Erythroblast (primary cell): ENCODE results near the gene NOS1AP.

Experiments
- DNase-seq, 2 experiments: peaks; one replicate each; lab custom pipeline; 2025; lab: John Stamatoyannopoulos, UW
- GATA1 ChIP-seq: IDR thresholded peaks from 2 replicates; pipeline ENCODE4 v1.6.1; 2011; ENCODE audit warnings: low read depth, mild to moderate bottlenecking, control low read depth, low read length, moderate library complexity
- POLR2A ChIP-seq: IDR thresholded peaks from 2 replicates; pipeline ENCODE4 v1.6.1; 2011; ENCODE audit warnings: mild to moderate bottlenecking, low read length

Gene NOS1AP

GRCh38 chr1:162293073-162293692 is 223.7 kb downstream of the NOS1AP start:
- no peak for DNase-seq

DNA sequence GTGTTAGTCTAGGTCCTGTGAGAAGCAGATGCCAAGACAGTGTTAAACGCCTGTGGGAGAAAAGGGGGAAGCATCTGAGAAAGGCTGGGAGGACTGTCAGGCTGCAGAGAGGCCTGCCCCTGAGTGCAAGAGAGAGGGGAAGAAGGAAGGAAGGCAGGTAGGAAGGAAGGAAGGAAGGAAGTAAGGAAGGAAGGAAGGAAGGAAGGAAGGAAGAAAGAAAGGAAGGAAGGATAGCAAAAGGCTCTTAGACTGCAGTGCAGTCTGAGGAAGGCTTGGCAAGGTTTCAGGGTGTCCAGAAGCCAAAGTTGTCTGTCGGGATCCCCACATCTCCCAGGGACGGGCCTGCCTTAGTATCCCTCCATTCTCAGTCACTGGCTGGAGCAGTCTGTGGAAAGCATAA is 224.5 kb downstream of the NOS1AP start:
- no peak for TF ChIP-seq GATA1
- no peak for TF ChIP-seq POLR2A
- DNase-seq, result no peak

More at GRCh38 chr1:162293073-162293692, 223.7 kb downstream of the NOS1AP start:
- TF ChIP-seq GATA1 (no peak), POLR2A (no peak)

DNA sequence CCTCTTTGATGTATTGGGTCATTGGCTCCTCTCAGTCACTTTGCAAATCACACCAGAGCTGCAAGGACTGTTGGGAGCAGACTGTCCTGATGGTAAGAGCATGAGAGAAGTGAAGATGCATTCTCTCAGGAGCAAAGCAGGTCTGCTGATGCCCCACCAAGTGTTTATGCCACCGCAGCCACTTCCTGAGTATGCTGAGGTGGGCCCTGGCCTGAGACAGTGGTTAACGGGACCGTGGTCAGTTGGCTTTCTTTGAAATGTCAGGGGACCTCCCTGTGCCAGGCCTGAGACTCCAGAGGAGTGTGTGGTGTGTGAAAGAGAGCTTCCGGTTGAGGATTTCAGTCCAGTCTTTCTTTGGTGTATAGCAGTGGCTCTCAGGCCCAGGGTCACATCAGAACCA is 227.7 kb downstream of the NOS1AP start:
- TF ChIP-seq POLR2A (no peak), GATA1 (no peak)
- DNase-seq, result no peak

DNA sequence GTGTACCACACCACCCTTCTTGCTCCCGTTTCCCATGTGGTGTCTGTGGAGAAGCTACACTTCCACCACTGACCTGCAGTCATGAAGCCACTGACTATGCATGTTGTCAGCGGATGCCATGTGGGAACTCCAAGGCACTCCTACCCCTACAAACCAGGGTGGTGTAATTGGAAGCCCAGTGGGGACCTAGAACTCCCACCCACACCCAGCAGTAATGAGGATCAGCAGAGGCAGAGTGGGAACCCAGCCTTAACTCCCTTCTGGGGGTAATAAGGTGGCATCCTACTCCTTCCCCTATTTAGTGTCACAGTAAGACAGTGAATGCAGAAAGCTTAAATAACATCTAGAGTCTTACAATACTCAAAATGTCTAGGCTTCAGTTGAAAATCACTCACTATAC is 228.8 kb downstream of the NOS1AP start:
- DNase-seq, result no peak
- TF ChIP-seq POLR2A, result no peak
- no peak for TF ChIP-seq GATA1

GRCh38 chr1:162299018-162299417 is 229.5 kb downstream of the NOS1AP start:
- no peak for DNase-seq
- TF ChIP-seq POLR2A, result no peak
- no peak for TF ChIP-seq GATA1

DNA sequence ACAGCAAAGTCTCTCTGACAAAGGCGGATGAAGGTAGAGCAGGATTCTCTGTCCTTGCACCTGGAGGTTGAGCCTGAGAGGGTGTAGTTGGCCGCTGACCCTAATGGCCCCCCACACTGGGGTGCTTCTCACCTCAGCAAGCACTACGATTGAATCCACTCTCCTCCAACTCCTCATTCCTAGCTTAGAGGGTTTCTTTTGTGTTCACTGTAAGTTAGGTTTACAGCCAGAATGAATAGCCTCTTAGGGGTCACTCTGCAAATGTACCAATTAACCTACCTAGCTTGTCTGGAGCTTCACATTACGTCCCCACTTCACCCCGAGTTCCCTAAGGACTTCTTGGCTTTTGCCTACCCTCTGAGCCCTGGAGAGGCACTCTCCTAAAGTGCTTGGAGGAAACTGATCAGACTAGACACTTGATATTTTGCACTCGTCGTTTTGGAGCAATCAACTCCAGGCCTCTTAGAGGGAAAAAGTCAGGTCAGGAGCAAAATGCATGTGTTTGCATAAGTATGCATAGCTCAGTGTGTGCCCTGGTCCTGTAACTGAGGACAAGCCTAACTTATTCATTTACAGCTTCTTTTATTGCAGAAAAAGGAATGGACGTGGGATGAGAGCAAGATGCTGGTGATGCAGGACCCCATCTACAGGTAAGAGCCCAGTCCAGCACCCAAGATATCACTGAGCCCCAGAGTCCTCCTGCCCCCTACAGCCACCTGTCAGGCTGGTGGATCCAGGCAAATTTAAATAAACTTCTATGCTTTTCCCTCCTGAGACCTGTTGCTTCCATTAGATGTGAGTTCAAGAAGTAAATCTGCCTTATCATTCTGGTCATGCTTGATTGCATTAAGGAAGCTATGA is 230.8 kb downstream of the NOS1AP start:
- no peak for TF ChIP-seq POLR2A
- TF ChIP-seq GATA1, result no peak
- DNase-seq, result no peak

DNA sequence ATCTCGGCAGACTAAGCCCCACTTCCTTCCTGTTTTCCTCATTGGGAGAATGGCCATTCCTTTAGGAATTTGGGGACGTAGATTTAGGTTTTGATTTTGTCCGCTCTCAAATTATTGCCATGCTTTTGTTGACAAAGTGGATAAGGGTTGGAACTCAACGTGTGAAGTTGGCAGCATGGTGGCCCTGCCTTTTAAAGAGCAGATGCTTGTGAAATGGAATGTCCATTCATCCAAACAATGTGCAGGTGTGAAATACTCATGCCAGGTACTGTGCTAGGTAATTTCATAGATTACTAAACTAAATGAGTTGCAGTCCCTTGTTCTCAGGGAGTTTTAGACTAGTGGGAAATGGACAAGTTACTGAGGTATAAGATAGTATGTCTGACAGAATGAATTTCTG is 232.2 kb downstream of the NOS1AP start:
- DNase-seq, result no peak
- TF ChIP-seq GATA1 (no peak), POLR2A (no peak)

DNA sequence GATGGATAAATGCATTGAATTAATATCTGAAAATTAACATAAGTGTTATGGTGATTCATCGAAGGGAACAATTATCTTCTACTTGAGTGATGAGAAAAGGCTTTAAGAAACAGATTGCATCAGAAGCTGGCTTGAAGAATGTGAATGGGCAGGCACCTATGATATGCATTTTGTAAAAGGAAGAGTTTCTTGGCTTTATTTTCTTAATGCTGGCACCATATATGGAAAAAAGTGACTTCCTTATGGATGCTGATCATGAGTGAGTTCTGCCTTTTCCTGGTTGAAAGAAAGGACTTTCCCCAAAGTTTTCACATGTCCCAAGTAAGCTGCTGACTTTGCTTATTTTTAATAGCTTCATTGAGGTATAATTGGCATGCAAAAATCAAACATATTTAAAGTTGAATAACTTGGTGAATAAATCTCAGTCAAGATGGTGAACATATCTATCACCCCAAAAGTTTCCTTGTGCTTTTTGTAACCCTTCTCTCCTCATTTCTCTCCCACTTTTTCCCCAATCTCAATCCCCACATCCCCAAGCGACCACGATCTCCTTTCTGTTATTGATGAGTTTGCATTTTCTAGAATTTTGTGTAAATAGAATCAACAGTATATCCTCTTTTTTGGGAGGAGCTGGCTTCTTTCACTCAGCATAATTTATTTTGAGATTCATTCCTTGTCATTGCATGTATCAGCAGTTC is 233.0 kb downstream of the NOS1AP start:
- DNase-seq, result no peak
- TF ChIP-seq GATA1, result no peak

DNA sequence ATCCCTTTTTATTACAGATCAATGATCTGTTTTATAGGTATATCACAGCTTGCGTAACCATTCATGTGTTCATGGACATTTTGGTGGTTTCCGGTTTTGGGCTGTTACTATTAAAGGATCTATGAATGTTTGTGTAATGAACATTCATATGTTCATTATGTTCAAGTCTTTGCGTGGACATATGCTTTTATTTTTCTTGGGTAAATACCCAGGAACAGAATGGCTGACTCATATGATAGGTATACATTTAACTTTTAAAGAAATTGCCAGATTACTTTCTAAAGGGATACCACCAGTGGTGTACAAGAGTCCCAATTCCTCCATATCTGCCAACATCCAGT is 233.5 kb downstream of the NOS1AP start:
- DNase-seq, result no peak
- TF ChIP-seq POLR2A (no peak), GATA1 (no peak)

DNA sequence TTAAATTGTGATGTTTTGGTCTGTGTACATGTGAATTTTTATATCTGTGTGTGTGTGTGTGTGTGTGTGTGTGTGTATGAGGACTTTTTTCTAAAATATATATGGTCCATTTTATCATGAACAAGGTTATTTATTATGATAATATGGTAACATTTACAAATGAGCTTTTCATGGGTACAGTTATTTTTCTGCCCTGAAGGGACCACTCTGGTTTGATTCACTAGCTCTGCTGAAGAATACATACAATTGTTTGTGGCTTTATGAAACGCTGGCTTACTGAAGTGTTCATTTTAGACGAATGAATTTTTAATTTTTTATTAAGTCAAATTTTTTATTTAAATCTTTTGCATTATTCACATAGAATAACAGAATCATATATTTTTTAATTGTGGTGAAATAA is 235.2 kb downstream of the NOS1AP start:
- no peak for TF ChIP-seq GATA1
- TF ChIP-seq POLR2A, result no peak
- no peak for DNase-seq

DNA sequence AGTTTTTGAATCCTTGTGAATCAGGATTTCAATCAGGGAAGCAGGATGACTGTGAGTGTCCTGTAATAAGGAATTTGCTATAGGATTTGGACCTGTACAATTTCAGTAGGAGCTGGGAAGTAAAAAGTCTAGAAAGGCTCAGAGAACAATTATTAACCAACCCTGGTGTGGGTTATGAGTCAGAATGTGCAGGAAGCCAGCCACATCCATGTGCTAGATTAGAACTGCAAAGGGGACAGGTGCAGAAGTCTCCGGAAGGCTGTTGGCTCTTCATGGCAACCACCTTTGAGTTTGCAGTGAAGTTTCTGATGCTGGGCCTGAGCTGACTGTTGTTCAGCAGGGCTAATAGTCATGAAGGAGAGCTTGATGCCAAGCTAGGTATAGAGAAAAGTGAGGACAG is 236.5 kb downstream of the NOS1AP start:
- no peak for DNase-seq
- TF ChIP-seq POLR2A (no peak), GATA1 (no peak)

- TF ChIP-seq GATA1 (no peak), POLR2A (no peak)
These were observed 240.8 kb downstream of the NOS1AP start for GRCh38 chr1:162310337-162310736.

GRCh38 chr1:162314206-162314605 is 244.7 kb downstream of the NOS1AP start:
- no peak for DNase-seq
- TF ChIP-seq GATA1, result no peak
- no peak for TF ChIP-seq POLR2A

More at GRCh38 chr1:162310337-162310736, 240.8 kb downstream of the NOS1AP start:
- no peak for DNase-seq

DNA sequence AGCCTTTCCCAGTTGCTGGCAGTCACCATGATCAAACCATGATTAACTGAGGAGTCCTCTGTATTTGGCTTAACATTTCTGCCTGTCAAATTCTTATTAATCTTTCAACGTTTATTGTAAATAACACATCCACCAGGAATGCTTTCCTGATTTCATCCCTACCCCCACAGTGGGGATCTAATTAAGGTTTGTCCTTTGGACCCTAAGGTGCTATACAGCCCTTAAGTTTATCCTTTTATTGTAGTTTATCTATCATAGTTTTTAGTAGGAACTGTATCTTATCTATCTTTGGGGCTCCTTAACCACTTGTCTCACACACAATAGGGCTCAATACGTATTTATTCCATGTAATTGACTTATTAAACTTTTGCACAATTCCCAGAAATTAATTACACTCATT is 246.2 kb downstream of the NOS1AP start:
- DNase-seq, result no peak
- TF ChIP-seq POLR2A (no peak), GATA1 (no peak)
